Endothelial cell of umbilical vein (primary cell): ENCODE data around the gene BTG2. TPM values are rescaled to one million over a fixed set of nuclear protein-coding genes. Genes with fewer than 3 reads are reported as not detected.

ENCODE experiments used
- BruUV-seq: library from RNA; stranded (reverse); fragments of 400-500 nt; replicated peaks from 2 replicates; lab custom pipeline; 2021; lab: Mats Ljungman, UMichigan
- CTCF ChIA-PET: fragments of 300-600, 350-600 bp; sonication (Branson Sonifier 250); formaldehyde crosslinking; loops from one replicate; lab custom pipeline; 2021; ENCODE audit warnings: antibody characterized with exemption, inconsistent platforms; lab: Charles Lee
- POLR2A ChIA-PET: fragments of 300-600, 350-600 bp; sonication (Branson Sonifier 250); formaldehyde crosslinking; loops from one replicate; lab custom pipeline; 2021; ENCODE audit warnings: antibody characterized with exemption, inconsistent platforms; lab: Charles Lee
- DNase-seq: peaks from one replicate; pipeline ENCODE4 v3.0.0-alpha.2; 2011; ENCODE audit warnings: low read depth, low spot score
- FAIRE-seq: peaks from 2 replicates; lab custom pipeline; 2011; peaks lifted over from hg19 to GRCh38; lab: Jason Lieb, UNC
- H2AFZ ChIP-seq: 2 replicates; pipeline ENCODE4 v1.6.0; 2012; ENCODE audit warnings: low read depth, low read length, control low read depth, inconsistent platforms
- H3K27ac ChIP-seq: 2 replicates; pipeline ENCODE4 v1.5.1; 2011; ENCODE audit warnings: low read depth, mild to moderate bottlenecking, control low read depth, low read length, moderate library complexity; ENCODE audit not compliant: insufficient read depth
- H3K27me3 ChIP-seq, 2 experiments: 2 replicates each; pipeline versions ENCODE4 v1.6.0 to v1.6.1; 2011; ENCODE audit warnings: low read length in 2 of 2, mixed read lengths in 1 of 2; ENCODE audit not compliant: control insufficient read depth in 2 of 2, insufficient read depth in 2 of 2
- H3K36me3 ChIP-seq, 2 experiments: 2 replicates in 1 of 2; 3 replicates in 1 of 2; pipeline ENCODE4 v1.5.1; 2011; ENCODE audit warnings: low read length in 2 of 2, mild to moderate bottlenecking in 1 of 2, moderate library complexity in 1 of 2; ENCODE audit not compliant: control insufficient read depth in 2 of 2, insufficient read depth in 2 of 2; ENCODE audit errors: extremely low read depth in 1 of 2
- H3K4me1 ChIP-seq: 3 replicates; pipeline ENCODE4 v1.5.1; 2011; ENCODE audit warnings: mild to moderate bottlenecking, low read length; ENCODE audit not compliant: control insufficient read depth, insufficient read depth; ENCODE audit errors: extremely low read depth
- H3K4me2 ChIP-seq: 2 replicates; pipeline ENCODE4 v1.6.1; 2011; ENCODE audit warnings: low read length, control low read depth, mixed read lengths; ENCODE audit not compliant: insufficient read depth
- H3K4me3 ChIP-seq, 3 experiments: fragments of 200-600 bp in 1 of 3; sonication (generic), shearing (Covaris generic) in 1 of 3; replicated peaks in 1 of 3; 2 replicates each; pipeline ENCODE4 v1.5.1; 2011 to 2016; ENCODE audit warnings: control low read depth in 3 of 3, low read length in 3 of 3, mild to moderate bottlenecking in 2 of 3, inconsistent platforms in 1 of 3, low read depth in 1 of 3, moderate library complexity in 1 of 3; ENCODE audit not compliant: insufficient read depth in 1 of 3
- H3K79me2 ChIP-seq: 2 replicates; pipeline ENCODE4 v1.6.0; 2012; ENCODE audit warnings: low read length, inconsistent platforms; ENCODE audit not compliant: control insufficient read depth, insufficient read depth
- H3K9ac ChIP-seq: replicated peaks from 2 replicates; pipeline ENCODE3; 2011; ENCODE audit warnings: low read length, control low read depth; ENCODE audit not compliant: insufficient read depth; ENCODE audit errors: extremely low read depth
- H3K9me1 ChIP-seq: replicated peaks from 3 replicates; pipeline ENCODE4 v1.6.0; 2011; ENCODE audit warnings: mild to moderate bottlenecking, low read length; ENCODE audit not compliant: control insufficient read depth, insufficient read depth; ENCODE audit errors: extremely low read depth
- H3K9me3 ChIP-seq: replicated peaks from 2 replicates; pipeline ENCODE4 v1.5.1; 2012; ENCODE audit warnings: low read length, inconsistent platforms; ENCODE audit not compliant: control insufficient read depth, insufficient read depth
- H4K20me1 ChIP-seq: replicated peaks from 2 replicates; pipeline ENCODE3; 2011; ENCODE audit warnings: mild to moderate bottlenecking, low read length; ENCODE audit not compliant: control insufficient read depth, insufficient read depth; ENCODE audit errors: extremely low read depth
- CTCF ChIP-seq, 2 donors: IDR thresholded peaks; 1 replicate in 1 of 2; 2 replicates in 1 of 2; pipeline ENCODE4 v1.5.1; 2011; ENCODE audit warnings: low read length in 2 of 2, mild to moderate bottlenecking in 2 of 2, moderate library complexity in 2 of 2, control low read depth in 1 of 2, inconsistent platforms in 1 of 2, low read depth in 1 of 2; ENCODE audit not compliant: insufficient read depth in 1 of 2; ENCODE audit errors: extremely low read depth in 1 of 2
- EZH2 ChIP-seq: IDR thresholded peaks from 2 replicates; pipeline ENCODE4 v1.6.1; 2012; ENCODE audit warnings: borderline replicate concordance, low read depth, mild to moderate bottlenecking, moderate library complexity, low read length, inconsistent platforms; ENCODE audit not compliant: severe bottlenecking
- FOS ChIP-seq: IDR thresholded peaks from 2 replicates; pipeline ENCODE4 v1.6.1; 2011; ENCODE audit warnings: mild to moderate bottlenecking, low read length, moderate library complexity, borderline replicate concordance; ENCODE audit not compliant: insufficient read depth
- GATA2 ChIP-seq: IDR thresholded peaks from 2 replicates; pipeline ENCODE4 v1.7.0; 2011; ENCODE audit warnings: low read depth, mild to moderate bottlenecking, moderate library complexity, mixed read lengths, low read length; ENCODE audit not compliant: insufficient read length, insufficient read depth
- JUN ChIP-seq: IDR thresholded peaks from 2 replicates; pipeline ENCODE4 v1.6.1; 2011; ENCODE audit warnings: borderline replicate concordance, low read depth; ENCODE audit not compliant: insufficient read length, insufficient read depth
- MAX ChIP-seq: IDR thresholded peaks from 2 replicates; pipeline ENCODE4 v1.6.1; 2011; ENCODE audit not compliant: insufficient read depth, insufficient read length
- MYC ChIP-seq: IDR thresholded peaks from one replicate; pipeline ENCODE4 v1.6.1; 2011; ENCODE audit warnings: mild to moderate bottlenecking, low read depth, low read length
- POLR2A ChIP-seq: IDR thresholded peaks from 2 replicates; pipeline ENCODE4 v1.6.1; 2012; ENCODE audit warnings: low read depth, mild to moderate bottlenecking, control low read depth, low read length
- POLR2AphosphoS5 ChIP-seq: IDR thresholded peaks from 2 replicates; pipeline ENCODE4 v1.6.1; 2012; ENCODE audit warnings: low read depth, mild to moderate bottlenecking, control low read depth, low read length, moderate library complexity; ENCODE audit not compliant: insufficient read depth
- dilution Hi-C: fragments of 300-500 bp; cut with MboI; formaldehyde crosslinking; loops from one replicate; pipeline ENCODE4 v1.15.0; 2019; ENCODE audit warnings: low sequenced_read_pairs; ENCODE audit not compliant: extremely low pct_ligation_motif_present
- intact Hi-C: fragments of 100-400 bp; cut with micrococcal nuclease; formaldehyde crosslinking; loops from one replicate; pipeline ENCODE4 v1.10.0; 2022
- polyA plus RNA-seq, 4 experiments: library from polyadenylated mRNA; depleted of rRNA in 3 of 4; stranded (reverse) in 3 of 4; unstranded in 1 of 4; fragments of >200 nt; gene quantifications; 2 replicates each; pipeline versions ENCODE4 v1.2.1 to v1.2.3, GENCODE V29; 2011 to 2012; ENCODE audit warnings: missing spikeins in 1 of 4
- total RNA-seq: library from RNA; stranded (reverse); gene quantifications from 2 replicates; pipeline ENCODE4 v1.2.3, GENCODE V29; 2021

The BTG2 gene
- total and polyA plus RNA-seq, 2 donors (not counting 3 experiments of a cell fraction or from before 2014, with no cell fraction given) = 35.6 to 50.1 TPM

GRCh38 chr1:203351037-203351625 is 45.8 kb downstream of the BTG2 start, which contains the start of gene FMOD:
FMOD (minus strand) TSS chr1:203351122; CDS start chr1:203348270, 2,852 bp downstream.
- DNase-seq (no peak), FAIRE-seq (no peak)
- no peaks in the 10 kb centered on the region for H3K36me3 ChIP-seq
- H3K9ac ChIP-seq = no peak within 1 kb of the TSS
- H2AFZ ChIP-seq = no peak within 1 kb of the TSS
- no peaks in the 10 kb centered on the region for H3K4me1 ChIP-seq
- TF ChIP-seq JUN (no peak), POLR2A (no peak), EZH2 (no peak), CTCF (IDR thresholded peaks at IDR 0.05; ENCODE audit: extremely low read depth in 1 of 2, insufficient read depth in 1 of 2, low read depth in 1 of 2, low read length in 2 of 2) (no peak), FOS (no peak), MAX (no peak), POLR2AphosphoS5 (no peak), GATA2 (no peak), MYC (no peak)
- no peak within 1 kb of the TSS for H3K27ac ChIP-seq
- H3K9me1 ChIP-seq = no peaks in the 10 kb centered on the region
- no peaks in the 10 kb centered on the region for H3K9me3 ChIP-seq
- dilution Hi-C loops (no loop called here), intact Hi-C loops (no loop called here)
- H4K20me1 ChIP-seq = no peaks in the 10 kb centered on the region
- ChIA-PET CTCF (interaction anchor here (0.6 to 7.8 kb wide), 5 partner anchors 9 to 90 kb away, joined by 3 to 68 read pairs (median 9); no protein-coding TSS in a partner anchor), POLR2A (no interaction called here)
- no TSS peak for BruUV-seq
- no peak within 1 kb of the TSS for H3K4me2 ChIP-seq
- no peak within 1 kb of the TSS for H3K4me3 ChIP-seq
- H3K27me3 ChIP-seq = peaks cover 10 to 34% of the 10 kb centered on the region in 2 experiments
- H3K79me2 ChIP-seq = no peaks in the 10 kb centered on the region
